ENCODE measurements around the gene SLCO2B1. TPM values are rescaled to one million over a fixed set of nuclear protein-coding genes. Genes with fewer than 3 reads are reported as not detected.

The SLCO2B1 gene
- total RNA-seq, 6 experiments from 2014 or later = 145 to 316 (median 199) TPM

GRCh38 chr11:75193711-75194110 lies 42.8 kb downstream of the SLCO2B1 start:
- peaks cover 0 to 75% (median 18%) of the 10 kb centered on the region in 4 donors for H3K36me3 ChIP-seq
- H3K27ac ChIP-seq = peak overlapping the region in 1 of 3 donors; percentile 76
- H3K4me1 ChIP-seq = peaks cover 0 to 69% (median 12%) of the 10 kb centered on the region in 4 donors
- H3K4me3 ChIP-seq = no peak overlapping the region
- intact Hi-C loops (cut with DNase I) = no loop called here
- WGBS (ENCODE audit: insufficient coverage, low coverage, low lambda C conversion rate, missing lambda C conversion rate) = 38% methylated on average over 1 of the region's 2 CpGs
- ATAC-seq (peak in 1 of 4 donors; percentile 1), DNase-seq (peak in 1 of 3 donors; percentile 41)
- TF ChIP-seq CTCF (IDR thresholded peaks at IDR 0.05) (no peak), POLR2A (IDR thresholded peaks at IDR 0.05) (no peak)
- no peaks in the 10 kb centered on the region for H3K27me3 ChIP-seq
- no peaks in the 10 kb centered on the region for H3K9me3 ChIP-seq

GRCh38 chr11:75194147-75194546 lies 43.2 kb downstream of the SLCO2B1 start:
- Histone ChIP-seq H3K9me3 (no peaks in the 10 kb centered on the region), H3K4me1 (peaks cover 0 to 65% (median 11%) of the 10 kb centered on the region in 4 donors), H3K4me3 (no peak overlapping the region), H3K27ac (peak overlapping the region in 2 of 3 donors; percentile 69 to 76), H3K27me3 (no peaks in the 10 kb centered on the region), H3K36me3 (peaks cover 0 to 75% (median 16%) of the 10 kb centered on the region in 4 donors)
- intact Hi-C loops (cut with DNase I) = no loop called here
- 24% methylated on average over 4 of the region's 5 CpGs for WGBS (ENCODE audit: insufficient coverage, low coverage, low lambda C conversion rate, missing lambda C conversion rate)
- no peak for TF ChIP-seq CTCF (IDR thresholded peaks at IDR 0.05)
- no peak for TF ChIP-seq POLR2A (IDR thresholded peaks at IDR 0.05)
- DNase-seq = no peak
- peak in 3 of 4 donors; percentile 1 to 27 (median 13) for ATAC-seq

GRCh38 chr11:75195167-75195962 lies 44.5 kb downstream of the SLCO2B1 start:
- ATAC-seq (peak; percentile 78 to 83 (median 82)), DNase-seq (peak; percentile 89 to 92 (median 91))

GRCh38 chr11:75196426-75196825 lies 45.5 kb downstream of the SLCO2B1 start:
- H3K27me3 ChIP-seq = no peaks in the 10 kb centered on the region
- DNase-seq (peak in 1 of 3 donors; percentile 45), ATAC-seq (no peak)
- H3K27ac ChIP-seq = peak overlapping the region in 1 of 3 donors; percentile 76
- H3K4me1 ChIP-seq = peaks cover 0 to 48% (median 11%) of the 10 kb centered on the region in 4 donors
- 31% methylated on average over 2 of the region's 8 CpGs for WGBS (ENCODE audit: insufficient coverage, low coverage, low lambda C conversion rate, missing lambda C conversion rate)
- no peak overlapping the region for H3K4me3 ChIP-seq
- H3K9me3 ChIP-seq = no peaks in the 10 kb centered on the region
- no peak for TF ChIP-seq CTCF (IDR thresholded peaks at IDR 0.05)
- TF ChIP-seq POLR2A (IDR thresholded peaks at IDR 0.05) = no peak
- intact Hi-C loops (cut with DNase I) = no loop called here
- peaks cover 0 to 82% (median 17%) of the 10 kb centered on the region in 4 donors for H3K36me3 ChIP-seq

More at GRCh38 chr11:75195167-75195962, 44.5 kb downstream of the SLCO2B1 start:
- peaks cover 0 to 54% (median 11%) of the 10 kb centered on the region in 4 donors for H3K4me1 ChIP-seq
- intact Hi-C loops (cut with DNase I) = no loop called here
- WGBS (ENCODE audit: insufficient coverage, low coverage, low lambda C conversion rate, missing lambda C conversion rate) = 30% methylated on average over 2 of the region's 7 CpGs
- H3K27ac ChIP-seq = peak overlapping the region; percentile 60 to 76 (median 69)
- no peak overlapping the region for H3K4me3 ChIP-seq
- no peaks in the 10 kb centered on the region for H3K9me3 ChIP-seq
- no peaks in the 10 kb centered on the region for H3K27me3 ChIP-seq
- TF ChIP-seq CTCF (IDR thresholded peaks at IDR 0.05) (no peak), POLR2A (IDR thresholded peaks at IDR 0.05) (no peak)
- H3K36me3 ChIP-seq = peaks cover 0 to 76% (median 16%) of the 10 kb centered on the region in 4 donors

All from right lobe of liver (tissue), 6 donors.